Bronchial epithelial cell (primary cell): ENCODE data around the gene ZNRF3. TPM values are rescaled to one million over a fixed set of nuclear protein-coding genes. Genes with fewer than 3 reads are reported as not detected.
A peak's percentile ranks its signal among the peaks of the same experiment; 100 is the strongest.
"Not testable (repeated sequence)": the region's sequence is repeated elsewhere in the genome, so short reads cannot be mapped to it uniquely, and the experiment has no call there.

Experiments used
- DNase-seq: peaks from one replicate; pipeline ENCODE4 v3.0.0-alpha.2; 2010; ENCODE audit warnings: low read depth
- FAIRE-seq: peaks from 2 replicates; lab custom pipeline; 2011; peaks lifted over from hg19 to GRCh38; lab: Jason Lieb, UNC
- H3K27me3 ChIP-seq: 2 replicates; pipeline ENCODE4 v1.5.1; 2011; ENCODE audit warnings: low read length; ENCODE audit not compliant: control insufficient read depth, insufficient read depth
- H3K36me3 ChIP-seq: 2 replicates; pipeline ENCODE4 v1.5.1; 2011; ENCODE audit warnings: low read length; ENCODE audit not compliant: control insufficient read depth, insufficient read depth
- H3K4me3 ChIP-seq: 2 replicates; pipeline ENCODE4 v1.5.1; 2011; ENCODE audit warnings: mild to moderate bottlenecking, low read depth, low read length, control low read depth
- total RNA-seq: library from RNA; depleted of rRNA; stranded (reverse); fragments of >200 nt; gene quantifications from 2 replicates; pipeline ENCODE4 v1.2.1, GENCODE V29; 2014
- TF ChIP-seq, protein P1 (sequence below): IDR thresholded peaks from 2 replicates; pipeline ENCODE4 v1.5.1; 2011; ENCODE audit warnings: mild to moderate bottlenecking, moderate library complexity, low read length, control low read depth, inconsistent platforms; ENCODE audit not compliant: insufficient read depth, severe bottlenecking

ZNRF3 gene
- total RNA-seq, 1 donor from 2014 or later, result 3.4 TPM

DNA sequence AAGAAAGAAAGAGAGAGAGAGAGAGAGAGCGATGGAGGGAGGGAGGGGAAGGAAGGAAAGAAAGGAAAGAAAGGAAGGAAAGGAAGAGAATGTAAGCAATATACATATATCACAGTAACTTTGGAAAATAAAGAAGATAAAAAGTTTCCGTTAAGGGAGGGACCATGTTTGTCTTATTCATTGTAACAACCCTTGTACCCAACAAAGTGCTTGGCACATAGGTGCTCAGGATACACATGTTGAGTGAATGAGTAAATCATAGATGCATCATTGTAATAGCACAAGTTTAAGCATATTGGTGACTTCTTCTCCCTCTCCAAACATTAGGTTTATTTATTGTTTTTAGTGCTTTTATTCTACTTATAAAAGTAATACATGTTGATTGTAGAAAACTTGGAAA is 39.7 kb upstream of the ZNRF3 start:
- Histone ChIP-seq H3K27me3 (no peaks in the 10 kb centered on the region), H3K36me3 (no peaks in the 10 kb centered on the region), H3K4me3 (no peak overlapping the region)
- no peak for FAIRE-seq
- TF ChIP-seq, protein P1, sequence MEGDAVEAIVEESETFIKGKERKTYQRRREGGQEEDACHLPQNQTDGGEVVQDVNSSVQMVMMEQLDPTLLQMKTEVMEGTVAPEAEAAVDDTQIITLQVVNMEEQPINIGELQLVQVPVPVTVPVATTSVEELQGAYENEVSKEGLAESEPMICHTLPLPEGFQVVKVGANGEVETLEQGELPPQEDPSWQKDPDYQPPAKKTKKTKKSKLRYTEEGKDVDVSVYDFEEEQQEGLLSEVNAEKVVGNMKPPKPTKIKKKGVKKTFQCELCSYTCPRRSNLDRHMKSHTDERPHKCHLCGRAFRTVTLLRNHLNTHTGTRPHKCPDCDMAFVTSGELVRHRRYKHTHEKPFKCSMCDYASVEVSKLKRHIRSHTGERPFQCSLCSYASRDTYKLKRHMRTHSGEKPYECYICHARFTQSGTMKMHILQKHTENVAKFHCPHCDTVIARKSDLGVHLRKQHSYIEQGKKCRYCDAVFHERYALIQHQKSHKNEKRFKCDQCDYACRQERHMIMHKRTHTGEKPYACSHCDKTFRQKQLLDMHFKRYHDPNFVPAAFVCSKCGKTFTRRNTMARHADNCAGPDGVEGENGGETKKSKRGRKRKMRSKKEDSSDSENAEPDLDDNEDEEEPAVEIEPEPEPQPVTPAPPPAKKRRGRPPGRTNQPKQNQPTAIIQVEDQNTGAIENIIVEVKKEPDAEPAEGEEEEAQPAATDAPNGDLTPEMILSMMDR, result no peak
- no peak for DNase-seq

DNA sequence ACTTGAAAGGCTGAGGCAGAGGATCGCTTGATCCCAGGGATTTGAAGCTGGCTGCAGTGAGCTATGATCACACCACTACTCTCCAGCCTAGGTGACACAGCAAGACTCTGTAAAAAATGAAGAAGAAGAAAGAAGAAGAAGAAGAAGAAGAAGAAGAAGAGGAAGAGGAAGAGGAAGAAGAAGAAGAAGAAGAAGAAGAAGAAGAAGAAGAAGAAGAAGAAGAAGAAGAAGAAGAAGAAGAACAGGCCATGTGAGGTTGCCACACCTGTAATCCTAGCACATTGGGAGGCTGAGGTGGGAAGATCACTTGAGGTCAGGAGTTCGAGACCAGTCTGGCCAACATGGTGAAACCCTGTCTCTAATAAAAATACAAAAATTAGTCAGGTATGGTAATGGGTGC is 39.1 kb upstream of the ZNRF3 start:
- not testable (repeated sequence) for FAIRE-seq

DNA sequence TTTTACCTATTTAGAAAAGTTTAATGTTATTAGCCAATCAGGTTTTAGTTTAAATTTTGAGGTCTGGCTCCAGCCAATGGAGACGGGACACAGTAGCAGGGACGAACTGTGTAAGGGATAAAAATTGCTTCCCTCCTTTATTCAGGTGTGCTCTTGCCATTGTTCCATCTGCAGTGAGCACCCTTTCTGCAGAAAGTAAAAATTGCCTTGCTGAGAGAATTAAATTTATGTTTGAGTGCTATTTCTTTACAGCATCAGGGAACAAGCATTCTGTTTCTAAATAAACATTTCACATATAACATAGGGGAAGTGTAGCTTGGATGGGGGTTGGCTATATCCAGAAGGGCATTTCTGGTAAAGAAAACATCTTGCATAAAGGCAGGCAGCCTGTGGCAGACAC is 36.4 kb upstream of the ZNRF3 start:
- TF ChIP-seq, protein P1, result no peak
- H3K4me3 ChIP-seq, result no peak overlapping the region
- H3K36me3 ChIP-seq, result no peaks in the 10 kb centered on the region
- DNase-seq (no peak), FAIRE-seq (no peak)
- no peaks in the 10 kb centered on the region for H3K27me3 ChIP-seq

More for the DNA sequence above, 39.1 kb upstream of the ZNRF3 start:
- not testable (repeated sequence) for H3K36me3 ChIP-seq, DNase-seq, H3K27me3 ChIP-seq, H3K4me3 ChIP-seq

DNA sequence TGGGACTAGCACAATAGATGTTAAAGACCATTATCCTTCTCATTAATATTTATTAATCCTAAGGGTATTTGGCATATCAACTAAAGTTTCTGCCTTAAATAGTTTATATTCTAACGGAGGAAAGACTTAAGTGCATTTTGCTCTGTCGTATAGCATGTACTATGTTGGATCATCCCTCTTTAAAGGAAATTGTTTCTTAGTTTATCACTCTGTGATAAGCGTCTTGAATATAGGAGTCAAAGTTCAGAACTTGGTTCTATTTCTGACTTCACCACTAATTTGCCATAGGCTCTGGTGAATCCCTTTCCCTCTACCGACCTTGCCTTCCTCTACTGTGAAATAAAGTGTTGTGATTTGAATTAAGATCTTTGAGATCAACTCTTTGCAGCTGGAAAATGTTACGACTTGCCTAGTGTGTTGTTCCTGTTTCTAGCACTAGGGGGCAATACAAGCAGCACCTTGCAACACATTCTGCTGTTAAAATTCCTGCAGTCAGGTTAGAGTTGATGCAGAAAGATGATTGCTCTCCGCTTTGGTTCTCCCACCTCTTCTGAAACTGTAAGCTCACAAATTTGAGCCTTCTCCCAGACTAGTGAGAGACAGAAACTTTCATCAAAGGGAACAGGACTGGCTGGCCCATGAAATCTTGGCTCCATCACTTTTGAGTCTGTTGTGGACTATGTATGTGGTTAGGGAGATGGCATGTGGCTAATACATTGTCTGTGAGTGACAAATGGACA is 27.8 kb upstream of the ZNRF3 start:
- TF ChIP-seq, protein P1, result peak; percentile 90
- Histone ChIP-seq H3K4me3 (no peak overlapping the region), H3K36me3 (no peaks in the 10 kb centered on the region), H3K27me3 (no peaks in the 10 kb centered on the region)
- DNase-seq, result peak; percentile 64
- FAIRE-seq, result peak; percentile 80

DNA sequence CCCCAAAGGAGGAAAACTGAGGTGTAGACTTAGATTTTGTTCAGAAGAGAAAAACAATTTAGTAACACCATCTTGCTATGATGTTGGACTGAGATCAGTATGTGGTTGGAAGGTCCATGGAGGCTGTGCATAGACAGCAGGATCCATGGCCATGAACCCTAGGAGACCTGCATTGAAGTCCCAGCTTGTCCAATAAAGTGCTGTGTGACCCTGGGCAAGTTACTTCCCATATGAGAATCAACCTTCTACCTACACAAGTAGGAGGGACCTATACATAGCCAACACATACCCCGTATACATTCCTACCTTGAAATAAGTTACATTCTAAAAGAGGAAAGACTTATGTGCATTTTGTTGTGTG is 27.3 kb upstream of the ZNRF3 start:
- no peaks in the 10 kb centered on the region for H3K36me3 ChIP-seq
- TF ChIP-seq, protein P1, result no peak
- DNase-seq (no peak), FAIRE-seq (no peak)
- H3K4me3 ChIP-seq, result no peak overlapping the region
- no peaks in the 10 kb centered on the region for H3K27me3 ChIP-seq

DNA sequence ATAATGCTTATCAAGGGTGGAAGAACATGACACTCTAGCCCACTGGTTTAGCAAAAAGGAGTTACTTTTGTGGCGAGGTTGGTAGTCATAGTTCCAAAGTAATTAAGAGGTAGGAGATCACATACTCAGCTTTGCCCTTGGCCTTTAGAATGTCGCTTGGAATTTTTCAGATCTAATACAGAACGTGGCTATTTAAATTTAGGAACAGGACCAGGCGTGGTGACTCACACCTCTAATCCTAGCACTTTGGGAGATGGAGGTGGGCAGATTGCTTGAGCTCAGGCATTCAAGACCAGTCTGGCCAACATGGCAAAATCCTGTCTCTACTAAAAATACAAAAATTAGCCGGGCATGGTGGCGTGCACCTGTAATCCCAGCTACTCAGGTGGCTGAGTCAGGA is 26.1 kb upstream of the ZNRF3 start:
- TF ChIP-seq, protein P1, result no peak
- DNase-seq (no peak), FAIRE-seq (no peak)
- Histone ChIP-seq H3K36me3 (no peaks in the 10 kb centered on the region), H3K4me3 (no peak overlapping the region), H3K27me3 (no peaks in the 10 kb centered on the region)
